ENCODE results near the gene CFAP97D1.

DNA sequence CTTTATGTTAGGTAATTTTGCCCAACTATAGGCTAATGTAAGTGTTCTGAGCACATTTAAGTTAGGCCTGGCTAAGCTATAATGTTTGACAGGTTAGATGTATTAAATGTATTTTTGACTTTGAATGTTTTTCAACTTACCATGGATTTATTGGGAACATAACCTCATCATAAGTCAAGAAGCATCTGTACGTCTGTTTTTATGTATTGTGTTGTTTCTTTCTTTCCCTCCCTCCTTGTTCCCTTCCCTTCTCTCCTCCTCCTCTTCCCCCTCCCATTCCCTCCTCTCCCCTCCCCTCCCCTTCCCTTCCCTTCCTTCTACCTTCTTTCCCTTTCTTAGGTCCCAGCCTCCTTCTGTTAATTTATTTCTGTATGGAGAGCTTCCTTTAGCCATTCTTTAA, 9.2 kb downstream of the CFAP97D1 start:
- TF ChIP-seq, protein P1, sequence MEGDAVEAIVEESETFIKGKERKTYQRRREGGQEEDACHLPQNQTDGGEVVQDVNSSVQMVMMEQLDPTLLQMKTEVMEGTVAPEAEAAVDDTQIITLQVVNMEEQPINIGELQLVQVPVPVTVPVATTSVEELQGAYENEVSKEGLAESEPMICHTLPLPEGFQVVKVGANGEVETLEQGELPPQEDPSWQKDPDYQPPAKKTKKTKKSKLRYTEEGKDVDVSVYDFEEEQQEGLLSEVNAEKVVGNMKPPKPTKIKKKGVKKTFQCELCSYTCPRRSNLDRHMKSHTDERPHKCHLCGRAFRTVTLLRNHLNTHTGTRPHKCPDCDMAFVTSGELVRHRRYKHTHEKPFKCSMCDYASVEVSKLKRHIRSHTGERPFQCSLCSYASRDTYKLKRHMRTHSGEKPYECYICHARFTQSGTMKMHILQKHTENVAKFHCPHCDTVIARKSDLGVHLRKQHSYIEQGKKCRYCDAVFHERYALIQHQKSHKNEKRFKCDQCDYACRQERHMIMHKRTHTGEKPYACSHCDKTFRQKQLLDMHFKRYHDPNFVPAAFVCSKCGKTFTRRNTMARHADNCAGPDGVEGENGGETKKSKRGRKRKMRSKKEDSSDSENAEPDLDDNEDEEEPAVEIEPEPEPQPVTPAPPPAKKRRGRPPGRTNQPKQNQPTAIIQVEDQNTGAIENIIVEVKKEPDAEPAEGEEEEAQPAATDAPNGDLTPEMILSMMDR (IDR thresholded peaks at IDR 0.05) = no peak
- no peak for TF ChIP-seq POLR2A (IDR thresholded peaks at IDR 0.05)
